H9 (cell line): ENCODE data around the gene GRB2. TPM values are rescaled to one million over a fixed set of nuclear protein-coding genes. Genes with fewer than 3 reads are reported as not detected.
A peak's percentile ranks its signal among the peaks of the same experiment; 100 is the strongest.

Experiments
- DNase-seq: peaks from one replicate; pipeline ENCODE4 v3.0.0-alpha.2; 2017
- H2AFZ ChIP-seq: one replicate; pipeline ENCODE4 v1.6.1; 2013; ENCODE audit warnings: mild to moderate bottlenecking, low read length, control low read depth, moderate library complexity
- H2AK5ac ChIP-seq: 2 replicates; pipeline ENCODE4 v1.6.1; 2013; ENCODE audit warnings: low read length, control low read depth, mixed read lengths; ENCODE audit not compliant: insufficient read length
- H2BK120ac ChIP-seq: one replicate; pipeline ENCODE4 v1.6.1; 2013; ENCODE audit warnings: low read depth, mild to moderate bottlenecking, low read length, control low read depth, inconsistent platforms; ENCODE audit not compliant: poor library complexity, severe bottlenecking
- H2BK12ac ChIP-seq: 2 replicates; pipeline ENCODE4 v1.6.1; 2013; ENCODE audit warnings: low read length, control low read depth, mixed read lengths, low read depth; ENCODE audit not compliant: insufficient read length
- H2BK15ac ChIP-seq: 2 replicates; pipeline ENCODE4 v1.6.1; 2013; ENCODE audit warnings: low read depth, low read length, control low read depth
- H2BK20ac ChIP-seq: one replicate; pipeline ENCODE4 v1.6.1; 2013; ENCODE audit warnings: low read depth, mild to moderate bottlenecking, low read length, control low read depth, inconsistent platforms; ENCODE audit not compliant: poor library complexity, severe bottlenecking
- H2BK5ac ChIP-seq: 2 replicates; pipeline ENCODE4 v1.6.1; 2013; ENCODE audit warnings: low read length, control low read depth, mixed read lengths; ENCODE audit not compliant: insufficient read length
- H3K14ac ChIP-seq: 2 replicates; pipeline ENCODE4 v1.6.1; 2013; ENCODE audit warnings: low read length, control low read depth; ENCODE audit not compliant: insufficient read depth
- H3K18ac ChIP-seq: 2 replicates; pipeline ENCODE4 v1.6.1; 2013; ENCODE audit warnings: low read depth, mild to moderate bottlenecking, mixed read lengths, low read length, control low read depth; ENCODE audit not compliant: insufficient read length
- H3K23ac ChIP-seq: 2 replicates; pipeline ENCODE4 v1.6.1; 2013; ENCODE audit warnings: low read length, control low read depth, mixed read lengths, low read depth; ENCODE audit not compliant: insufficient read length
- H3K23me2 ChIP-seq: 2 replicates; pipeline ENCODE4 v1.6.1; 2013; ENCODE audit warnings: low read depth, mild to moderate bottlenecking, mixed read lengths, low read length, control low read depth; ENCODE audit not compliant: insufficient read length, poor library complexity, severe bottlenecking
- H3K27ac ChIP-seq: 2 replicates; pipeline ENCODE4 v1.5.1; 2013; ENCODE audit warnings: low read length, control low read depth, mixed read lengths, low read depth; ENCODE audit not compliant: insufficient read length
- H3K27me3 ChIP-seq: 2 replicates; pipeline ENCODE4 v1.6.1; 2013; ENCODE audit warnings: low read length, control low read depth, inconsistent platforms; ENCODE audit not compliant: insufficient read depth
- H3K4ac ChIP-seq: 2 replicates; pipeline ENCODE4 v1.6.1; 2013; ENCODE audit warnings: low read depth, mild to moderate bottlenecking, control low read depth, inconsistent platforms, low read length, moderate library complexity
- H3K4me1 ChIP-seq: 2 replicates; pipeline ENCODE4 v1.6.1; 2013; ENCODE audit warnings: low read length, control low read depth, inconsistent platforms; ENCODE audit not compliant: insufficient read depth
- H3K4me2 ChIP-seq: 2 replicates; pipeline ENCODE4 v1.6.1; 2013; ENCODE audit warnings: low read length, control low read depth, mixed read lengths; ENCODE audit not compliant: insufficient read length, insufficient read depth
- H3K56ac ChIP-seq: 2 replicates; pipeline ENCODE4 v1.6.1; 2013; ENCODE audit warnings: low read depth, mild to moderate bottlenecking, mixed read lengths, low read length, control low read depth; ENCODE audit not compliant: insufficient read length
- H3K79me1 ChIP-seq: 2 replicates; pipeline ENCODE4 v1.6.1; 2013; ENCODE audit warnings: low read depth, mild to moderate bottlenecking, moderate library complexity, low read length, control low read depth, inconsistent platforms; ENCODE audit not compliant: insufficient read depth, poor library complexity, severe bottlenecking
- H3K79me2 ChIP-seq: 2 replicates; pipeline ENCODE4 v1.6.1; 2013; ENCODE audit warnings: low read length, control low read depth, inconsistent platforms; ENCODE audit not compliant: insufficient read depth
- H3K9ac ChIP-seq: 2 replicates; pipeline ENCODE4 v1.6.1; 2013; ENCODE audit warnings: low read length, control low read depth, mixed read lengths; ENCODE audit not compliant: insufficient read length; ENCODE audit errors: extremely low read depth
- H3K9me3 ChIP-seq: one replicate; pipeline ENCODE4 v1.6.1; 2013; ENCODE audit warnings: low read depth, low read length, inconsistent platforms; ENCODE audit not compliant: control insufficient read depth
- H3T11ph ChIP-seq: one replicate; pipeline ENCODE4 v1.6.1; 2013; ENCODE audit warnings: mild to moderate bottlenecking, low read length, control low read depth, inconsistent platforms
- H4K20me1 ChIP-seq: one replicate; pipeline ENCODE4 v1.6.1; 2013; ENCODE audit not compliant: control insufficient read depth, insufficient read length, insufficient read depth
- H4K5ac ChIP-seq: 2 replicates; pipeline ENCODE4 v1.6.1; 2013; ENCODE audit warnings: low read depth, mild to moderate bottlenecking, mixed read lengths, low read length, control low read depth; ENCODE audit not compliant: insufficient read length
- H4K8ac ChIP-seq: replicated peaks from 2 replicates; pipeline ENCODE4 v1.6.1; 2013; ENCODE audit warnings: low read length, control low read depth, mixed read lengths, low read depth; ENCODE audit not compliant: insufficient read length
- H4K91ac ChIP-seq: 2 replicates; pipeline ENCODE4 v1.6.1; 2013; ENCODE audit warnings: low read depth, mild to moderate bottlenecking, moderate library complexity, mixed read lengths, low read length, control low read depth; ENCODE audit not compliant: insufficient read length
- H3K27ac Mint-ChIP-seq, 3 experiments: 2 replicates in 2 of 3; 3 replicates in 1 of 3; pipeline ENCODE4 v1.8.0; 2020 to 2021; ENCODE audit warnings: mixed read lengths in 3 of 3, mild to moderate bottlenecking in 1 of 3, moderate library complexity in 1 of 3
- H3K27me3 Mint-ChIP-seq: 2 replicates; pipeline ENCODE4 v1.8.0; 2021; ENCODE audit warnings: low read depth, mild to moderate bottlenecking, moderate library complexity, mixed read lengths
- H3K36me3 Mint-ChIP-seq, 3 experiments: 2 replicates in 2 of 3; 3 replicates in 1 of 3; pipeline ENCODE4 v1.8.0; 2020 to 2021; ENCODE audit warnings: low read depth in 3 of 3, mixed read lengths in 3 of 3; ENCODE audit not compliant: insufficient read depth in 1 of 3
- H3K4me1 Mint-ChIP-seq, 2 experiments: 2 replicates each; pipeline ENCODE4 v1.8.0; 2020; ENCODE audit warnings: mixed read lengths in 2 of 2
- H3K4me3 Mint-ChIP-seq, 2 experiments: 2 replicates in 1 of 2; 3 replicates in 1 of 2; pipeline ENCODE4 v1.8.0; 2020 to 2021; ENCODE audit warnings: mild to moderate bottlenecking in 2 of 2, mixed read lengths in 2 of 2, moderate library complexity in 1 of 2
- H3K9me3 Mint-ChIP-seq, 2 experiments: 2 replicates in 1 of 2; 3 replicates in 1 of 2; pipeline ENCODE4 v1.8.0; 2020; ENCODE audit warnings: mild to moderate bottlenecking in 2 of 2, mixed read lengths in 2 of 2, moderate library complexity in 1 of 2
- CTCF ChIP-seq: fragments of 200-600 bp; sonication (generic); conservative IDR thresholded peaks from 3 replicates; pipeline ENCODE4 v1.8.0; 2021; ENCODE audit warnings: antibody characterized with exemption, mild to moderate bottlenecking
- WGBS: extraction: QIAGEN DNeasy Blood & Tissue Kit; methylation state at CpG from one replicate; pipeline ENCODE4 v1.1.7; 2013; ENCODE audit warnings: missing lambda C conversion rate, low lambda C conversion rate, mixed read lengths; ENCODE audit not compliant: insufficient read length; ENCODE audit errors: extremely low coverage; 5-methylcytosine and 5-hydroxymethylcytosine counted together
- total RNA-seq: library from RNA; stranded (reverse); gene quantifications from 2 replicates; pipeline ENCODE4 v1.2.1, GENCODE V29; 2021

The GRB2 gene
- total RNA-seq, 1 experiment from 2014 or later = 91.7 TPM

GRCh38 chr17:75416006-75416405 lies 10.5 kb upstream of the GRB2 start:
- H3K36me3 Mint-ChIP-seq = no peaks in the 10 kb centered on the region
- Histone ChIP-seq H4K91ac (no peak overlapping the region), H3K79me1 (no peaks in the 10 kb centered on the region), H3K9me3 (no peaks in the 10 kb centered on the region), H2BK20ac (no peak overlapping the region), H2BK12ac (no peak overlapping the region), H3K79me2 (no peaks in the 10 kb centered on the region), H3K27ac (no peak overlapping the region), H3K27me3 (no peaks in the 10 kb centered on the region), H3K9ac (no peak overlapping the region), H2BK15ac (no peak overlapping the region), H3K56ac (no peak overlapping the region), H2BK120ac (no peak overlapping the region), H3K18ac (no peak overlapping the region), H3K4me1 (no peaks in the 10 kb centered on the region), H2AK5ac (no peak overlapping the region), H3K4ac (no peak overlapping the region), H4K8ac (no peak overlapping the region), H3K4me2 (no peak overlapping the region), H3K23me2 (no peaks in the 10 kb centered on the region), H3T11ph (no peak overlapping the region), H4K5ac (no peak overlapping the region), H4K20me1 (no peaks in the 10 kb centered on the region), H2BK5ac (no peak overlapping the region), H2AFZ (no peak overlapping the region), H3K14ac (no peak overlapping the region), H3K23ac (no peak overlapping the region)
- H3K4me1 Mint-ChIP-seq = peaks cover 6 to 7% of the 10 kb centered on the region in 2 experiments
- peaks cover 7% of the 10 kb centered on the region for H3K27me3 Mint-ChIP-seq
- no CpG with 5 or more reads among the region's 9 CpGs for WGBS
- TF ChIP-seq CTCF = no peak
- H3K4me3 Mint-ChIP-seq = no peak overlapping the region; a peak in 1 of 5 replicates
- DNase-seq = no peak
- no peaks in the 10 kb centered on the region for H3K9me3 Mint-ChIP-seq
- peak overlapping the region in 1 of 3 experiments; percentile 35; a peak in 1 of 7 replicates for H3K27ac Mint-ChIP-seq
